GM23248 (cell line): Measurements from ENCODE around the gene ST7. TPM values are rescaled to one million over a fixed set of nuclear protein-coding genes. Genes with fewer than 3 reads are reported as not detected.

Experiments used
- DNase-seq: peaks from one replicate; pipeline ENCODE4 v3.0.0-alpha.2; 2015
- H2AFZ ChIP-seq: fragments of 200-600 bp; sonication (generic); 2 replicates; pipeline ENCODE4 v1.6.1; 2016; ENCODE audit warnings: antibody characterized with exemption
- H3F3A ChIP-seq: fragments of 200-600 bp; sonication (generic); 2 replicates; pipeline ENCODE4 v1.6.1; 2016; ENCODE audit warnings: mild to moderate bottlenecking, antibody characterized with exemption, mixed run types; ENCODE audit not compliant: insufficient read depth
- H3K27ac ChIP-seq: fragments of 200-600 bp; sonication (generic); 2 replicates; pipeline ENCODE4 v1.5.1; 2016; ENCODE audit warnings: mild to moderate bottlenecking
- H3K27me3 ChIP-seq: fragments of 200-600 bp; sonication (generic); replicated peaks from 2 replicates; pipeline ENCODE4 v1.6.1; 2016; ENCODE audit warnings: mild to moderate bottlenecking; ENCODE audit not compliant: insufficient read depth
- H3K36me3 ChIP-seq: fragments of 200-600 bp; sonication (generic); 2 replicates; pipeline ENCODE4 v1.6.1; 2016; ENCODE audit warnings: low read depth, mild to moderate bottlenecking
- H3K4me1 ChIP-seq: fragments of 200-600 bp; sonication (generic); 2 replicates; pipeline ENCODE4 v1.6.1; 2016; ENCODE audit warnings: mild to moderate bottlenecking; ENCODE audit not compliant: insufficient read depth
- H3K4me2 ChIP-seq: fragments of 200-600 bp; sonication (generic); one replicate; pipeline ENCODE4 v1.6.1; 2016; ENCODE audit warnings: mild to moderate bottlenecking; ENCODE audit not compliant: unreplicated experiment
- H3K4me3 ChIP-seq: fragments of 200-600 bp; sonication (generic); 2 replicates; pipeline ENCODE4 v1.5.1; 2016; ENCODE audit warnings: mild to moderate bottlenecking
- H3K79me2 ChIP-seq: fragments of 200-600 bp; sonication (generic); 2 replicates; pipeline ENCODE4 v1.6.1; 2016; ENCODE audit warnings: mild to moderate bottlenecking; ENCODE audit not compliant: insufficient read depth
- H3K9ac ChIP-seq: fragments of 200-600 bp; sonication (generic); 2 replicates; pipeline ENCODE4 v1.6.1; 2016; ENCODE audit warnings: mild to moderate bottlenecking
- H3K9me2 ChIP-seq: fragments of 200-600 bp; sonication (generic); 2 replicates; pipeline ENCODE4 v1.6.1; 2016; ENCODE audit warnings: mixed run types, mild to moderate bottlenecking, moderate library complexity; ENCODE audit not compliant: insufficient read depth
- H3K9me3 ChIP-seq: fragments of 200-600 bp; sonication (generic); one replicate; pipeline ENCODE4 v1.6.1; 2017; ENCODE audit warnings: low read depth
- H4K20me1 ChIP-seq: fragments of 200-600 bp; sonication (generic); 2 replicates; pipeline ENCODE4 v1.6.0; 2016; ENCODE audit not compliant: insufficient read depth
- EZH2 ChIP-seq: fragments of 200-600 bp; sonication (generic); IDR thresholded peaks from 2 replicates; pipeline ENCODE4 v1.6.1; 2018; ENCODE audit warnings: antibody characterized with exemption, mild to moderate bottlenecking; ENCODE audit not compliant: insufficient read depth, poor library complexity, severe bottlenecking
- EZH2phosphoT487 ChIP-seq: fragments of 200-600 bp; sonication (generic); IDR thresholded peaks from 2 replicates; pipeline ENCODE4 v1.6.1; 2018; ENCODE audit warnings: antibody characterized with exemption, moderate library complexity, mild to moderate bottlenecking, low read depth; ENCODE audit not compliant: insufficient read depth
- WGBS, 2 experiments: methylation state at CpG; one replicate each; pipeline ENCODE4 v1.1.6; 2015 to 2017; ENCODE audit warnings: low lambda C conversion rate in 2 of 2, low coverage in 1 of 2; ENCODE audit errors: missing lambda C conversion rate in 2 of 2; 5-methylcytosine and 5-hydroxymethylcytosine counted together
- in situ Hi-C: fragments of 300-500 bp; cut with MboI; formaldehyde crosslinking; loops from 2 replicates; pipeline ENCODE4 v1.15.0; 2020
- microRNA-seq: library from miRNA; unstranded; fragments of <30 nt; microRNA quantifications from one replicate; pipeline ENCODE4, GENCODE V29; 2016; ENCODE audit warnings: borderline number of aligned reads
- polyA plus RNA-seq: library from polyadenylated mRNA; unstranded; fragments of >200 nt; fragmentation: Nextera tagmentation; extraction: Ambion mirVana; gene quantifications from 2 replicates; pipeline ENCODE4 v1.2.1, GENCODE V29; 2016
- small RNA-seq: library from RNA; depleted of rRNA; stranded (forward); fragments of <200 nt; gene quantifications from one replicate; pipeline ENCODE3, GENCODE V24; 2014; ENCODE audit warnings: low read depth, low replicate concordance
- total RNA-seq: library from RNA; depleted of rRNA; stranded (reverse); fragments of >200 nt; shearing (Covaris generic); gene quantifications from 2 replicates; pipeline ENCODE4 v1.2.3, GENCODE V29; 2014; rRNA removed

Gene ST7
- total and polyA plus RNA-seq, 2 experiments from 2014 or later = 17.8 to 21.9 TPM

- no peaks in the 10 kb centered on the region for H4K20me1 ChIP-seq
- peaks cover 7% of the 10 kb centered on the region; the same call in 1 of the 2 replicates for H3K4me1 ChIP-seq
- DNase-seq = no peak
- in situ Hi-C loops = no loop called here
- H3K27ac ChIP-seq = no peak overlapping the region
- H3K9ac ChIP-seq = no peak overlapping the region
- peaks cover 3% of the 10 kb centered on the region; the same call in 1 of the 2 replicates for H3F3A ChIP-seq
- H2AFZ ChIP-seq = no peak overlapping the region
- no peaks in the 10 kb centered on the region for H3K9me3 ChIP-seq
- TF ChIP-seq EZH2phosphoT487 (no peak), EZH2 (no peak)
- H3K27me3 ChIP-seq = no peaks in the 10 kb centered on the region
- no peaks in the 10 kb centered on the region for H3K9me2 ChIP-seq
- no peaks in the 10 kb centered on the region for H3K79me2 ChIP-seq
- no peak overlapping the region for H3K4me3 ChIP-seq
- H3K36me3 ChIP-seq = no peaks in the 10 kb centered on the region
- 50 to 53% methylated on average over 3 of the region's 3 CpGs for WGBS, 2 experiments
- H3K4me2 ChIP-seq = no peak overlapping the region
Observed at GRCh38 chr7:117277576-117277975, 324.3 kb downstream of the ST7 start.

- no peak for DNase-seq
- Histone ChIP-seq H4K20me1 (no peaks in the 10 kb centered on the region), H3K9me2 (no peaks in the 10 kb centered on the region), H3K27me3 (no peaks in the 10 kb centered on the region), H3K9ac (no peak overlapping the region), H3K9me3 (no peaks in the 10 kb centered on the region), H3K27ac (no peak overlapping the region), H3K4me1 (peaks cover 11% of the 10 kb centered on the region), H2AFZ (no peak overlapping the region), H3K4me3 (no peak overlapping the region), H3K4me2 (no peak overlapping the region), H3K36me3 (no peaks in the 10 kb centered on the region), H3K79me2 (no peaks in the 10 kb centered on the region), H3F3A (peaks cover 8% of the 10 kb centered on the region)
- WGBS, 2 experiments = 88 to 91% methylated on average over 10 of the region's 10 CpGs
- no peak for TF ChIP-seq EZH2
- TF ChIP-seq EZH2phosphoT487 = no peak
- in situ Hi-C loops = no loop called here
Observed at GRCh38 chr7:117278040-117278439, 324.7 kb downstream of the ST7 start.

GRCh38 chr7:117279203-117279602, 325.9 kb downstream of the ST7 start:
- in situ Hi-C loops = no loop called here
- no peak for DNase-seq
- H3K4me2 ChIP-seq = no peak overlapping the region
- H4K20me1 ChIP-seq = no peaks in the 10 kb centered on the region
- WGBS, 2 experiments = 81 to 83% methylated on average over 2 of the region's 2 CpGs
- no peak overlapping the region for H3K27ac ChIP-seq
- no peaks in the 10 kb centered on the region for H3K27me3 ChIP-seq
- H3K9ac ChIP-seq = no peak overlapping the region
- H3F3A ChIP-seq = peaks cover 18% of the 10 kb centered on the region
- H3K9me2 ChIP-seq = no peaks in the 10 kb centered on the region
- H3K36me3 ChIP-seq = no peaks in the 10 kb centered on the region
- H2AFZ ChIP-seq = no peak overlapping the region; the same call in 1 of the 2 replicates
- no peaks in the 10 kb centered on the region for H3K9me3 ChIP-seq
- peaks cover 22% of the 10 kb centered on the region for H3K4me1 ChIP-seq
- H3K79me2 ChIP-seq = no peaks in the 10 kb centered on the region
- TF ChIP-seq EZH2 = no peak
- TF ChIP-seq EZH2phosphoT487 = no peak
- H3K4me3 ChIP-seq = no peak overlapping the region

Small RNA genes lying within 50 kb of the gene (microRNA-seq; reads per million reads assigned to microRNA genes)
- gene MIR6132 = not detected

Small RNA genes lying within 50 kb of the gene (small RNA-seq; reads per million reads assigned to genes)
- gene AC002542.1 = not detected
- gene MTCYBP6 = not detected
- gene RF00019 = not detected
- not detected for gene RF02179
- not detected for gene RF02180
- gene RF02181 = not detected
- not detected for gene RF02183
- gene RF02184 = not detected
- not detected for gene RF02185
- not detected for gene RF02188
- gene RNA5SP239 = not detected

Other genes starting within 250 kb of the ST7 start
- 170 and 201 TPM in 2 replicates for gene CAPZA2, start 90.9 kb upstream of the ST7 start, total RNA-seq
- 301 and 323 TPM in 2 replicates for gene CAPZA2, start 90.9 kb upstream of the ST7 start, polyA plus RNA-seq